HCT116 (cell line): Measurements from ENCODE around the gene FOXP1. TPM values are rescaled to one million over a fixed set of nuclear protein-coding genes. Genes with fewer than 3 reads are reported as not detected.

Experiments
- ATAC-seq: fragments of 200-7000 bp; cut with Tn5 transposase; 2 replicates; pipeline ENCODE4 v1.9.1; 2020; ENCODE audit warnings: mild to moderate bottlenecking, moderate library complexity
- BruUV-seq: library from RNA; stranded (reverse); fragments of 400-500 nt; replicated peaks from 2 replicates; lab custom pipeline; 2021; lab: Mats Ljungman, UMichigan
- CTCF ChIA-PET: fragments of 300-600 bp; sonication (Branson Sonifier 250); formaldehyde crosslinking; loops from one replicate; lab custom pipeline; 2021; ENCODE audit warnings: antibody characterized with exemption; lab: Charles Lee
- POLR2A ChIA-PET: fragments of 300-600, 350-600 bp; sonication (Branson Sonifier 250); formaldehyde crosslinking; loops from one replicate; lab custom pipeline; 2021; ENCODE audit warnings: antibody characterized with exemption; lab: Charles Lee
- RAD21 ChIA-PET, 2 experiments: fragments of 300-600 bp; sonication (Branson Sonifier 250); formaldehyde crosslinking; loops; one replicate each; lab custom pipeline; 2023; ENCODE audit warnings: low total read pairs in 2 of 2; ENCODE audit not compliant: uncharacterized antibody in 2 of 2, unreplicated experiment in 2 of 2, low non-redundant PET in 1 of 2; lab: Charles Lee
- DNase-seq: peaks from one replicate; pipeline ENCODE4 v3.0.0-alpha.2; 2010; ENCODE audit warnings: low read depth, low spot score
- H2AFZ ChIP-seq: fragments of 200-600 bp; shearing (Covaris generic), sonication (generic); 2 replicates; pipeline ENCODE4 v1.6.1; 2017; ENCODE audit warnings: low read depth, mixed run types, mixed read lengths, antibody characterized with exemption, low read length; ENCODE audit not compliant: poor library complexity, severe bottlenecking
- H3K27ac ChIP-seq: 2 replicates; pipeline ENCODE4 v1.5.1; 2012; ENCODE audit warnings: low read depth, low read length
- H3K27me3 ChIP-seq: fragments of 200-600 bp; sonication (generic); 2 replicates; pipeline ENCODE4 v1.6.1; 2016; ENCODE audit warnings: mixed run types, low read length, mixed read lengths; ENCODE audit not compliant: insufficient read depth
- H3K36me3 ChIP-seq, 2 experiments: fragments of 200-500 bp in 1 of 2; fragments of 200-600 bp in 1 of 2; sonication (Bioruptor generic) in 1 of 2; sonication (generic) in 1 of 2; 2 replicates each; pipeline versions ENCODE4 v1.5.1 to v1.6.1; 2014 to 2016; ENCODE audit warnings: low read length in 2 of 2, inconsistent platforms in 1 of 2, mixed read lengths in 1 of 2, mixed run types in 1 of 2; ENCODE audit not compliant: insufficient read depth in 2 of 2, control insufficient read depth in 1 of 2
- H3K4me1 ChIP-seq, 2 experiments: fragments of 200-600 bp in 1 of 2; sonication (generic) in 1 of 2; 2 replicates each; pipeline versions ENCODE4 v1.5.1 to v1.6.1; 2012 to 2017; ENCODE audit warnings: low read length in 2 of 2, inconsistent platforms in 1 of 2, mild to moderate bottlenecking in 1 of 2, mixed read lengths in 1 of 2, mixed run types in 1 of 2, moderate library complexity in 1 of 2; ENCODE audit not compliant: insufficient read depth in 2 of 2, control insufficient read depth in 1 of 2
- H3K4me2 ChIP-seq: fragments of 200-600 bp; sonication (generic); 2 replicates; pipeline ENCODE4 v1.6.1; 2017; ENCODE audit warnings: mixed run types, low read length, mixed read lengths
- H3K4me3 ChIP-seq, 2 experiments: fragments of 200-600 bp in 1 of 2; sonication (generic) in 1 of 2; replicated peaks in 1 of 2; 2 replicates each; pipeline ENCODE4 v1.5.1; 2011 to 2016; ENCODE audit warnings: low read length in 2 of 2, control low read depth in 1 of 2, low read depth in 1 of 2, mild to moderate bottlenecking in 1 of 2, mixed read lengths in 1 of 2, mixed run types in 1 of 2
- H3K79me2 ChIP-seq: fragments of 200-600 bp; sonication (generic); 2 replicates; pipeline ENCODE4 v1.6.1; 2017; ENCODE audit warnings: mild to moderate bottlenecking, mixed run types, low read length, moderate library complexity, mixed read lengths; ENCODE audit not compliant: insufficient read depth
- H3K9ac ChIP-seq: fragments of 200-600 bp; sonication (generic); 2 replicates; pipeline ENCODE4 v1.6.1; 2016; ENCODE audit warnings: low read length, mixed read lengths
- H3K9me2 ChIP-seq: fragments of 200-600 bp; sonication (generic), shearing (Covaris generic); 2 replicates; pipeline ENCODE4 v1.6.1; 2017; ENCODE audit warnings: mixed run types, mild to moderate bottlenecking, moderate library complexity; ENCODE audit not compliant: insufficient read depth
- H3K9me3 ChIP-seq, 2 experiments: fragments of 200-500 bp in 1 of 2; fragments of 200-600 bp in 1 of 2; sonication (Bioruptor generic) in 1 of 2; sonication (generic) in 1 of 2; 2 replicates each; pipeline ENCODE4 v1.6.1; 2014 to 2017; ENCODE audit warnings: low read length in 2 of 2, mixed read lengths in 2 of 2, inconsistent platforms in 1 of 2, low read depth in 1 of 2, mild to moderate bottlenecking in 1 of 2, mixed run types in 1 of 2, moderate library complexity in 1 of 2; ENCODE audit not compliant: control insufficient read depth in 1 of 2, insufficient read depth in 1 of 2
- H4K20me1 ChIP-seq: fragments of 200-600 bp; sonication (generic), shearing (Covaris generic); 2 replicates; pipeline ENCODE4 v1.6.1; 2017; ENCODE audit warnings: mixed run types, mild to moderate bottlenecking, moderate library complexity; ENCODE audit not compliant: insufficient read depth
- ATF3 ChIP-seq: IDR thresholded peaks from 2 replicates; pipeline ENCODE4 v1.6.1; 2012
- CBX3 ChIP-seq: IDR thresholded peaks from 2 replicates; pipeline ENCODE4 v1.6.1; 2012; ENCODE audit warnings: low read depth
- CEBPB ChIP-seq: IDR thresholded peaks from 2 replicates; pipeline ENCODE4 v1.6.1; 2012; ENCODE audit warnings: low read depth
- ELF1 ChIP-seq: IDR thresholded peaks from 2 replicates; pipeline ENCODE4 v1.6.1; 2012; ENCODE audit warnings: low read depth, borderline replicate concordance
- EZH2 ChIP-seq: fragments of 200-600 bp; sonication (generic); IDR thresholded peaks from 2 replicates; pipeline ENCODE4 v1.6.1; 2017; ENCODE audit warnings: antibody characterized with exemption, mixed run types
- EZH2phosphoT487 ChIP-seq: fragments of 200-600 bp; IDR thresholded peaks from 2 replicates; pipeline ENCODE4 v1.6.1; 2018; ENCODE audit warnings: antibody characterized with exemption, borderline replicate concordance
- FOSL1 ChIP-seq: IDR thresholded peaks from 2 replicates; pipeline ENCODE4 v1.6.1; 2012; ENCODE audit warnings: low read depth
- JUND ChIP-seq: IDR thresholded peaks from 2 replicates; pipeline ENCODE4 v1.6.1; 2012
- MAX ChIP-seq: IDR thresholded peaks from 2 replicates; pipeline ENCODE4 v1.6.1; 2012
- POLR2AphosphoS5 ChIP-seq: IDR thresholded peaks from 2 replicates; pipeline ENCODE4 v1.6.1; 2011; ENCODE audit warnings: mild to moderate bottlenecking, low read depth, low read length, moderate library complexity
- RAD21 ChIP-seq: IDR thresholded peaks from 2 replicates; pipeline ENCODE4 v1.6.1; 2012; ENCODE audit warnings: low read depth, mild to moderate bottlenecking
- SIN3A ChIP-seq: IDR thresholded peaks from 2 replicates; pipeline ENCODE4 v1.6.1; 2012; ENCODE audit warnings: low read depth
- YY1 ChIP-seq: IDR thresholded peaks from 2 replicates; pipeline ENCODE4 v1.6.1; 2011; ENCODE audit warnings: low read length, low read depth, moderate library complexity, mild to moderate bottlenecking; ENCODE audit not compliant: insufficient replicate concordance; ENCODE audit errors: extremely low read depth
- ZBTB33 ChIP-seq: IDR thresholded peaks from 2 replicates; pipeline ENCODE4 v1.6.1; 2011; ENCODE audit warnings: mild to moderate bottlenecking, low read length, moderate library complexity; ENCODE audit not compliant: insufficient replicate concordance; ENCODE audit errors: extremely low read depth
- ZFX ChIP-seq: fragments of 450-650 bp; IDR thresholded peaks from 2 replicates; pipeline ENCODE4 v1.6.1; 2017
- intact Hi-C: fragments of 100-400 bp; cut with micrococcal nuclease; formaldehyde crosslinking; loops from 2 replicates; pipeline ENCODE4 v1.10.0; 2022
- total RNA-seq: library from RNA; stranded (reverse); gene quantifications from one replicate; pipeline ENCODE4 v1.2.1, GENCODE V29; 2021; ENCODE audit not compliant: unreplicated experiment
- TF ChIP-seq, protein P1 (sequence below), 3 experiments: fragments of 200-600 bp in 1 of 3; sonication (generic) in 1 of 3; IDR thresholded peaks in 2 of 3; conservative IDR thresholded peaks in 1 of 3; 2 replicates each; pipeline ENCODE4 v1.5.1; 2012 to 2017; ENCODE audit warnings: low read depth in 2 of 3, low read length in 2 of 3, antibody characterized with exemption in 1 of 3, borderline replicate concordance in 1 of 3, control low read depth in 1 of 3, mild to moderate bottlenecking in 1 of 3, mixed read lengths in 1 of 3, mixed run types in 1 of 3, moderate library complexity in 1 of 3; ENCODE audit not compliant: insufficient read depth in 1 of 3
- TF ChIP-seq, protein P2 (sequence below): IDR thresholded peaks from 2 replicates; pipeline ENCODE4 v1.6.1; 2012; ENCODE audit warnings: low read depth

Gene FOXP1
- total RNA-seq, 1 experiment from 2014 or later = 11.4 TPM

DNA sequence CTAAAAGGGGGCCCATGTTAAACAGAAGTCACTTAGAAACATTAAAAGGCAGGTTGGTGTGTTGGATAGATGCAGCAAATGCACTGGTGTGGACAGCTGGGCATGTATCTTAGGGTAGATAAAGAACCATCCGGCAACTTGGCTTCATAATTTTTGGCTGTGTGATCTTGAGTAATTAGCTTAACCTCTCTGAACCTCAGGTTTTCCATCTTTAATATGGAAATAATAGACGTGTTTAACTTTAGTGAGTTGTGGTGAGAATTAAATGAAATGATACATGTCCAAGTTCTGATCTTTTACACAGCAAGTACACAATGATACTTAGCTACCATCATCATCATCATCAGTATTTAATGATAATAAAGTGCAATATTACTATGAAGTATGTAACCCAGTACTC is 330.4 kb downstream of the FOXP1 start:
- H3K4me1 ChIP-seq = no peaks in the 10 kb centered on the region
- H3K79me2 ChIP-seq = no peaks in the 10 kb centered on the region
- H3K9ac ChIP-seq = no peak overlapping the region
- H3K36me3 ChIP-seq = no peaks in the 10 kb centered on the region
- ATAC-seq (no peak), DNase-seq (no peak)
- RAD21 ChIA-PET = no interaction called here
- POLR2A ChIA-PET = no interaction called here
- no TSS peak for BruUV-seq
- intact Hi-C loops = no loop called here
- TF ChIP-seq, protein P1, sequence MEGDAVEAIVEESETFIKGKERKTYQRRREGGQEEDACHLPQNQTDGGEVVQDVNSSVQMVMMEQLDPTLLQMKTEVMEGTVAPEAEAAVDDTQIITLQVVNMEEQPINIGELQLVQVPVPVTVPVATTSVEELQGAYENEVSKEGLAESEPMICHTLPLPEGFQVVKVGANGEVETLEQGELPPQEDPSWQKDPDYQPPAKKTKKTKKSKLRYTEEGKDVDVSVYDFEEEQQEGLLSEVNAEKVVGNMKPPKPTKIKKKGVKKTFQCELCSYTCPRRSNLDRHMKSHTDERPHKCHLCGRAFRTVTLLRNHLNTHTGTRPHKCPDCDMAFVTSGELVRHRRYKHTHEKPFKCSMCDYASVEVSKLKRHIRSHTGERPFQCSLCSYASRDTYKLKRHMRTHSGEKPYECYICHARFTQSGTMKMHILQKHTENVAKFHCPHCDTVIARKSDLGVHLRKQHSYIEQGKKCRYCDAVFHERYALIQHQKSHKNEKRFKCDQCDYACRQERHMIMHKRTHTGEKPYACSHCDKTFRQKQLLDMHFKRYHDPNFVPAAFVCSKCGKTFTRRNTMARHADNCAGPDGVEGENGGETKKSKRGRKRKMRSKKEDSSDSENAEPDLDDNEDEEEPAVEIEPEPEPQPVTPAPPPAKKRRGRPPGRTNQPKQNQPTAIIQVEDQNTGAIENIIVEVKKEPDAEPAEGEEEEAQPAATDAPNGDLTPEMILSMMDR (IDR thresholded peaks at IDR 0.05 in 2 of 3, conservative IDR thresholded peaks at IDR 0.05 in 1 of 3; ENCODE audit: borderline replicate concordance in 1 of 3, insufficient read depth in 1 of 3, low read depth in 2 of 3, low read length in 2 of 3) = no peak
- TF ChIP-seq, protein P2, sequence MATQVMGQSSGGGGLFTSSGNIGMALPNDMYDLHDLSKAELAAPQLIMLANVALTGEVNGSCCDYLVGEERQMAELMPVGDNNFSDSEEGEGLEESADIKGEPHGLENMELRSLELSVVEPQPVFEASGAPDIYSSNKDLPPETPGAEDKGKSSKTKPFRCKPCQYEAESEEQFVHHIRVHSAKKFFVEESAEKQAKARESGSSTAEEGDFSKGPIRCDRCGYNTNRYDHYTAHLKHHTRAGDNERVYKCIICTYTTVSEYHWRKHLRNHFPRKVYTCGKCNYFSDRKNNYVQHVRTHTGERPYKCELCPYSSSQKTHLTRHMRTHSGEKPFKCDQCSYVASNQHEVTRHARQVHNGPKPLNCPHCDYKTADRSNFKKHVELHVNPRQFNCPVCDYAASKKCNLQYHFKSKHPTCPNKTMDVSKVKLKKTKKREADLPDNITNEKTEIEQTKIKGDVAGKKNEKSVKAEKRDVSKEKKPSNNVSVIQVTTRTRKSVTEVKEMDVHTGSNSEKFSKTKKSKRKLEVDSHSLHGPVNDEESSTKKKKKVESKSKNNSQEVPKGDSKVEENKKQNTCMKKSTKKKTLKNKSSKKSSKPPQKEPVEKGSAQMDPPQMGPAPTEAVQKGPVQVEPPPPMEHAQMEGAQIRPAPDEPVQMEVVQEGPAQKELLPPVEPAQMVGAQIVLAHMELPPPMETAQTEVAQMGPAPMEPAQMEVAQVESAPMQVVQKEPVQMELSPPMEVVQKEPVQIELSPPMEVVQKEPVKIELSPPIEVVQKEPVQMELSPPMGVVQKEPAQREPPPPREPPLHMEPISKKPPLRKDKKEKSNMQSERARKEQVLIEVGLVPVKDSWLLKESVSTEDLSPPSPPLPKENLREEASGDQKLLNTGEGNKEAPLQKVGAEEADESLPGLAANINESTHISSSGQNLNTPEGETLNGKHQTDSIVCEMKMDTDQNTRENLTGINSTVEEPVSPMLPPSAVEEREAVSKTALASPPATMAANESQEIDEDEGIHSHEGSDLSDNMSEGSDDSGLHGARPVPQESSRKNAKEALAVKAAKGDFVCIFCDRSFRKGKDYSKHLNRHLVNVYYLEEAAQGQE = no peak
- no peak for TF ChIP-seq ELF1
- no peak for TF ChIP-seq ATF3
- no peak for TF ChIP-seq JUND
- TF ChIP-seq POLR2AphosphoS5 = no peak
- no peak for TF ChIP-seq EZH2
- TF ChIP-seq CBX3 = no peak
- no peak for TF ChIP-seq SIN3A
- no peak for TF ChIP-seq MAX
- TF ChIP-seq EZH2phosphoT487 = no peak
- TF ChIP-seq ZBTB33 = no peak
- no peak for TF ChIP-seq YY1
- no peak for TF ChIP-seq RAD21
- TF ChIP-seq CEBPB = no peak
- TF ChIP-seq ZFX = no peak
- TF ChIP-seq FOSL1 = no peak
- H3K4me3 ChIP-seq = no peak overlapping the region
- H2AFZ ChIP-seq = no peak overlapping the region
- CTCF ChIA-PET = no interaction called here
- no peak overlapping the region for H3K27ac ChIP-seq
- no peaks in the 10 kb centered on the region for H3K9me3 ChIP-seq
- H3K9me2 ChIP-seq = no peaks in the 10 kb centered on the region
- H3K27me3 ChIP-seq = no peaks in the 10 kb centered on the region
- H4K20me1 ChIP-seq = no peaks in the 10 kb centered on the region
- no peak overlapping the region for H3K4me2 ChIP-seq
